Activated CD4-positive, alpha-beta T cell treated with anti-CD3 and anti-CD28 coated beads, Interleukin-10, Interleukin-2, amounts not matched to agents 100 ng/mL and 50 ng/mL, durations not matched to agents 16 hours and 8 hours (primary cell): ENCODE results near the gene GABPB1.

Experiments used
- DNase-seq: peaks from one replicate; pipeline ENCODE4 v3.0.0-alpha.2; 2020

Gene GABPB1

DNA sequence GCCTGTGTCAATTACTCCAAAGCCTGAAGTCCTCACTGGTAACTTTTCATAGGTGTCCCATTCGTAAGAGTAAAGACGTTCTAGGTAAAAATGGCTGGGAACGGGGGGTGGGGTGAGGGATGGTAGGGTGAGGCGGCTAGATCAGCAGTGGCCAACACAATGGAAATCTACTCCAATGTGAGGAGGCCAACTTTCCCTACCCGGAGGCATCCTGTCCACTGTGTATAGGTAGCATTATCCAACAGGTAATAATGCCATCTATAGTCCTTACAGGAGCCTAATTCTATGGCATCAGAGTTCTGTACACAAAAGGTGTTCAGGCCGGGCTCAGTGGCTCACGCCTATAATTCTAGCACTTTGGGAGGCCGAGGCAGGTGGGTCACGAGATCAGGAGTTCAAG lies 118.6 kb downstream of the GABPB1 start:
- no peak for DNase-seq

DNA sequence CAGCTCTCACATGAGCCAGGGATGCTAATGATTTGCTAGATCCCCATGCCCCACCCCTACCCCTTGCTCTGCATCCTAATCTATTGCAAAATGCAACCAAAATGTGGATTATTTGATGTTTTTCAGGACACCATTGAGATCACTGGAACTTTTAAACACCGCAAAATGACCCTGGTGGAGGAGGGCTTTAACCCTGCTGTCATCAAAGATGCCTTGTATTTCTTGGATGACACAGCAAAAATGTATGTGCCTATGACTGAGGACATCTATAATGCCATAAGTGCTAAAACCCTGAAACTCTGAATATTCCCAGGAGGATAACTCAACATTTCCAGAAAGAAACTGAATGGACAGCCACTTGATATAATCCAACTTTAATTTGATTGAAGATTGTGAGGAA lies 119.2 kb downstream of the GABPB1 start:
- no peak for DNase-seq

DNA sequence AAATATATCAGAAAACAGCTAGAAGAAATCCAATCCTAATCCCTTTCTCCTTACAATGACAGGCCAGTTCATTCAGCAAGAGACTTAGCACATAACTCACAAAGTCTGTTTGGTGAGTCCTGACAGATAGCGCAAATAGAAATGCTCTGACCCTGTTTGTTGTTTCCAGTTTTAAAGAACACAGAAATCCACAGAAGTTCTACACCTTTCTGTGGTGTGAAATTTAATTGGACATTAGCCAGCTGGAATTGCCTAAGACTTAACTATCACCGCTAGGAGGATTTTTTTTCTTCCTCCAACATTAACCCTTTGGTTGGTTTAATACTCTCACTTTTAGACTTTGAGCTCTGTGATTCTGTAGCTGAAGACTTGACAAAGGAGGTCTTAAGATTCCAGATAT lies 120.2 kb downstream of the GABPB1 start:
- DNase-seq, result no peak

DNA sequence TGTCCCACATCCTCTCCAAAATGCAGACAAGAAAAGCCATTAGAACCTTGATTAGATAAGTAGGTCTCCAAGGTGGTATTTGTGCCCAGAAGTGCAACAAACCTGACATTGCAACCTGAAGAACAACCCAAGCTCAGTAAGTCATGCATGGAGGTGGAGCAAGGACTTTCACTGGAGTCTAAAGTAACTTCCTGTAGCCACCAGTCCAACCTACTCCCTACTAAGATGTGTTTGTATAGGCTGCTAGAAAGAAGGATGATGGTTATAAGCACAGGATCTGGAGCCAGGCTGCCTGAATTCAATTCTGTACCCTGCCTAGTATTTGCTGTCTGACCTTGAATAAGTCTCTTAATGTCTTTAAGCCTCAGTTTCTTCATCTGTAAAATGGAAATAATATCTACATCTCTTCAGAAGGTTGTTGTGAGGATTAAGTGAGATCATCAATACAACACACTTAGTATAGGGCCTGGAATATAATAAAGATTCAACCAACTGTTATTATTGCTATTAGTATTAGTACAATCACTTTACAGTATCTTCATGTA lies 121.7 kb downstream of the GABPB1 start:
- DNase-seq, result no peak

DNA sequence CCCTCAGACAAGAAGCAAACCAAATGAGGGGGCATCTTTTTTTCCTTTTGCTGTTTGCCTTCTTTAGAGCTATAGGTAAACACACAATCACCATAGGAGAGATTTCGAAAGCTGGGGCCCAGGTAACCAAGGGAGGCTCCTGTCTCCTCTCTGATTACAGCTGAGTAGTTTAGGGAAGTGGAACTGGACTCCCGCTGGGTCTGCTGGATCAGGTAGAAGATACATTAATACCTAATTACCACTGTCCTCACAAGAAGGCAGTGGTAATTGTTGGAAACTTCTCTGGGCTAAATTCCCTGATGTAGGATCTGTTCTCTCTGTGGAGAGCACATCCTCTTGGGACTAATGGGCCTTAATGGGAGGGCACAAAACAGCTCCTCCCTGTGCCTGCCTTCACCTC lies 122.2 kb downstream of the GABPB1 start:
- no peak for DNase-seq

DNA sequence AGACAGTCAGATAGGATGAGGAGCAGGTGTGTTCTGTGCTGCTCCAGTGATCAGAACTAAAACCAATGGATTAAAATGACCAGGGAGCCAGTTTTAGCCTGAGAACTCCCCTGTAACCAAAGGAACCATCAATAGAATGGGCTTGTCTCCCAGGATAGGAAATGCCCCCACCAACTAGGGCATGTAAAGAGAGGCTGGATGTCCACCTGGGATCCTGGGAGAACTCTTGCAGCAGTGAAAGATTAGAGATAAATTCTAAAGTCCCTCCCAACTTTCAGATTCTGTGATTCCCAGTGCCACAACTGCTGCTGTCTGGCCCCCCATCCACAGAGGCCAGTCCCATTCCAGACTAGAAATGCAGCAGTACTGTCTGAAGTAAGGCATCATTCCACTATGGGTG lies 123.2 kb downstream of the GABPB1 start:
- DNase-seq, result no peak

DNA sequence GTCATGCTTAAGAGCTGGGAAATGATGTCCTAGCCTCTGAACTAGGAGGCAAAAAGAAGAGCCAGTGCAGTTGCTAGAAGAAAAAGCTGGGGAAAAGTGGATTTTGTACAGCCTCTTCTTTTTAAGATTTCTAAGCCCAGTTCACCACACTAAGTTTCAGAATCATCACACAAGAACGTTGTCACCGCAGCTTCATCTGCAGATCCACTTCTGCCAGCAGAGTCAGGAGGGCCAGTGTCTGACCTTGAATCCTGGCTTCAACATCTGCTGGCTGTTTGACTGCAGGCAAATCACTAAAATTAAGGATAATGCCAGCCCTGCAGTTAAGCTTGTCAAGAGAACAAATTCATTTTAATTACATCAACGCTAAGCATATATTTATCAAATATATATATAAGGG lies 125.7 kb downstream of the GABPB1 start:
- DNase-seq, result no peak

DNA sequence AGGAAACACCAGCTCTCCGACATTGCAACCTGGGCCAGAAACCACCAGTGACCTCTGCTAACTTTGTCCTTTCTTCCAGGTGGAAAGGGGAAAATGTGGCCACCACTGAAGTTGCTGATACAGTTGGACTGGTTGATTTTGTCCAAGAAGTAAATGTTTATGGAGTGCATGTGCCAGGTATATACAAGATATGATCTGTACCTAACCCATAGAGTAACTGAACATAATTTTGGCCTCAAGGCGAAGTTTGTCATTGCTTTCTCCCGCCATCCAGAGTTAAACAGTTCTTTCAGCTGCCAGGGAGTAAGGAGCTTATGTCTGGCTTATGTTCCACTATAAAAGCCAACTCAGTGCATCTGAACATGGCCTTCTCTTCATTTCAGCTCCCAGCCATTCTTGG lies 126.1 kb downstream of the GABPB1 start:
- DNase-seq, result no peak

DNA sequence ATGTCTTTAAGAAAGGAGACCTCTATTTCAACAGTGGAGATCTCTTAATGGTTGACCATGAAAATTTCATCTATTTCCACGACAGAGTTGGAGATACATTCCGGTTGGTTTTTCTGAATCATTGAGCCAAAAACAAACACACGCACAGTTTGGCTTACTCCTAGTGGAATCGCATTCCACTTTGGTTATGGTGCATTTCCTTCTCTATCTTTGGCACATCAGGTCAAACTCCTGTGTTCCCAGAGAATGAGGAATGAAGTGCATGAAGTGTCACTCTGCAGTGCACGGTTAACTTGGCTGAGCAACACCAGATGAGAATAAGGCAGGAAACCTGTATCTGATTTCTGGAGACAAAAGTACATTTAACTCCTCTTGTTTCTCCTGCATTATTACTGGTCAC lies 127.9 kb downstream of the GABPB1 start:
- DNase-seq, result no peak

DNA sequence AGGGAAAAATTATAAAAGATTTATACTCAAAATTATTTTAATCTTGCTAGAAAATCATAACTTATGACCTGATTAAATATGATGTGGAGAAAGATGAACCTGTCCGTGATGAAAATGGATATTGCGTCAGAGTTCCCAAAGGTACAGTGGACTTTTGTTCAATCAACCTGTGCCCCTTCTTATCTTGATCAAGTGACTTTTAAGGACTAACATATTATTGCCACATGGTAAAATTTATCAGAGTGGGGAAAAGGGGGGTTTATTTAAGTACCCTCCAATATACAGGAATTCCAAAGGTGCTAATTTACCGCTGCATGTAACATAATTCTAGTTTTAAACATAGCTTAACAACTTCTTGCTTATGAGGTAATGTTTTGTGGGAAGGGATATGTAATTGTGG lies 129.1 kb downstream of the GABPB1 start:
- DNase-seq, result no peak
